PC-9 (cell line): ENCODE measurements around the gene RYR3. TPM values are rescaled to one million over a fixed set of nuclear protein-coding genes. Genes with fewer than 3 reads are reported as not detected.
"Not testable (repeated sequence)": the region's sequence is repeated elsewhere in the genome, so short reads cannot be mapped to it uniquely, and the experiment has no call there.

ENCODE experiments used
- BruUV-seq: library from RNA; stranded (reverse); fragments of 400-500 nt; replicated peaks from 2 replicates; lab custom pipeline; 2021; lab: Mats Ljungman, UMichigan
- CTCF ChIA-PET: fragments of 300-600 bp; sonication (Branson Sonifier 250); formaldehyde crosslinking; loops from one replicate; lab custom pipeline; 2022; ENCODE audit warnings: antibody characterized with exemption; lab: Charles Lee
- POLR2A ChIA-PET: fragments of 300-600 bp; sonication (Branson Sonifier 250); formaldehyde crosslinking; loops from one replicate; lab custom pipeline; 2022; ENCODE audit warnings: antibody characterized with exemption; ENCODE audit not compliant: unreplicated experiment; lab: Charles Lee
- DNase-seq, 2 experiments: peaks; one replicate each; pipeline versions ENCODE4 v3.0.0 to v3.0.0-alpha.2; 2015 to 2022; ENCODE audit warnings: mixed read lengths in 1 of 2
- H2AFZ ChIP-seq: fragments of 200-600 bp; sonication (generic); 2 replicates; pipeline ENCODE4 v1.8.1; 2017; ENCODE audit warnings: antibody characterized with exemption
- H3F3A ChIP-seq: fragments of 200-600 bp; sonication (generic); 2 replicates; pipeline ENCODE4 v1.8.1; 2017; ENCODE audit warnings: antibody characterized with exemption, mild to moderate bottlenecking, low read depth; ENCODE audit not compliant: insufficient read depth
- H3K27ac ChIP-seq: fragments of 200-600 bp; sonication (generic); 2 replicates; pipeline ENCODE4 v1.6.1; 2016; ENCODE audit warnings: mixed run types
- H3K27me3 ChIP-seq: fragments of 200-600 bp; sonication (generic); 2 replicates; pipeline ENCODE4 v1.6.1; 2016; ENCODE audit warnings: low read depth, mixed run types; ENCODE audit not compliant: insufficient read depth
- H3K36me3 ChIP-seq: fragments of 200-600 bp; sonication (generic); 2 replicates; pipeline ENCODE4 v1.6.1; 2016; ENCODE audit warnings: low read depth, mixed run types
- H3K4me1 ChIP-seq: fragments of 200-600 bp; sonication (generic); replicated peaks from 2 replicates; pipeline ENCODE4 v1.6.1; 2016; ENCODE audit warnings: mixed run types; ENCODE audit not compliant: insufficient read depth
- H3K4me2 ChIP-seq: fragments of 200-600 bp; sonication (generic); 2 replicates; pipeline ENCODE4 v1.6.1; 2017; ENCODE audit warnings: mixed run types
- H3K4me3 ChIP-seq: fragments of 200-600 bp; sonication (generic); 2 replicates; pipeline ENCODE4 v1.6.1; 2016; ENCODE audit warnings: mixed run types
- H3K79me2 ChIP-seq: fragments of 200-600 bp; sonication (generic); 2 replicates; pipeline ENCODE4 v1.6.1; 2017; ENCODE audit warnings: low read depth, mixed run types
- H3K9me2 ChIP-seq: fragments of 200-600 bp; sonication (generic); 2 replicates; pipeline ENCODE4 v1.8.1; 2017; ENCODE audit warnings: mild to moderate bottlenecking; ENCODE audit not compliant: insufficient read depth
- H3K9me3 ChIP-seq: fragments of 200-600 bp; sonication (generic); 2 replicates; pipeline ENCODE4 v1.8.1; 2016; ENCODE audit warnings: low read depth; ENCODE audit not compliant: insufficient read depth
- H4K20me1 ChIP-seq: fragments of 200-600 bp; sonication (generic); 2 replicates; pipeline ENCODE4 v1.8.1; 2017; ENCODE audit not compliant: insufficient read depth
- CTCF ChIP-seq: fragments of 200-600 bp; sonication (generic); conservative IDR thresholded peaks from 2 replicates; pipeline ENCODE4 v1.6.1; 2017; ENCODE audit warnings: mixed run types, antibody characterized with exemption, mild to moderate bottlenecking, moderate library complexity
- EZH2 ChIP-seq: fragments of 200-600 bp; sonication (generic); IDR thresholded peaks from 2 replicates; pipeline ENCODE4 v1.8.0; 2017; ENCODE audit warnings: antibody characterized with exemption, low read depth
- intact Hi-C: fragments of 100-400 bp; cut with micrococcal nuclease; formaldehyde crosslinking; loops from one replicate; pipeline ENCODE4 v1.10.0; 2022; ENCODE audit not compliant: unreplicated experiment
- total RNA-seq: library from RNA; stranded (reverse); gene quantifications from 2 replicates; pipeline ENCODE4 v1.2.3, GENCODE V29; 2021

The RYR3 gene
- total RNA-seq, 1 experiment from 2014 or later, result 0.15 TPM

GRCh38 chr15:33569036-33569435 is 258.3 kb downstream of the RYR3 start:
- no peaks in the 10 kb centered on the region for H3F3A ChIP-seq
- CTCF ChIA-PET, result no interaction called here
- H3K9me2 ChIP-seq, result no peaks in the 10 kb centered on the region
- H3K4me1 ChIP-seq, result no peaks in the 10 kb centered on the region
- intact Hi-C loops, result no loop called here
- H3K4me3 ChIP-seq, result no peak overlapping the region
- H3K79me2 ChIP-seq, result no peaks in the 10 kb centered on the region
- no peaks in the 10 kb centered on the region for H3K36me3 ChIP-seq
- H3K9me3 ChIP-seq, result no peaks in the 10 kb centered on the region
- no peaks in the 10 kb centered on the region for H3K27me3 ChIP-seq
- TF ChIP-seq CTCF, result no peak
- POLR2A ChIA-PET, result no interaction called here
- H2AFZ ChIP-seq, result no peak overlapping the region
- H3K27ac ChIP-seq, result no peak overlapping the region
- H4K20me1 ChIP-seq, result no peaks in the 10 kb centered on the region
- no TSS peak for BruUV-seq
- H3K4me2 ChIP-seq, result no peak overlapping the region
- no peak for DNase-seq

- H3K27ac ChIP-seq, H4K20me1 ChIP-seq, H3F3A ChIP-seq, H3K4me2 ChIP-seq, intact Hi-C loops, H3K4me1 ChIP-seq, H3K36me3 ChIP-seq, H2AFZ ChIP-seq, BruUV-seq, H3K4me3 ChIP-seq, H3K9me3 ChIP-seq, POLR2A ChIA-PET, DNase-seq, H3K9me2 ChIP-seq, H3K27me3 ChIP-seq, H3K79me2 ChIP-seq: not testable (repeated sequence)
- CTCF ChIA-PET, result interaction anchor here (0.6 kb wide), 1 partner anchor 362 kb away, joined by 4 read pairs; no protein-coding TSS in a partner anchor
These were observed 267.1 kb downstream of the RYR3 start for GRCh38 chr15:33577911-33578310.

- H3K36me3 ChIP-seq, result no peaks in the 10 kb centered on the region
- TF ChIP-seq EZH2 (no peak), CTCF (no peak)
- H3K9me3 ChIP-seq, result no peaks in the 10 kb centered on the region
- H3K9me2 ChIP-seq, result no peaks in the 10 kb centered on the region
- ChIA-PET CTCF (interaction anchor here (0.6 kb wide), 1 partner anchor 916 kb away, joined by 8 read pairs; no protein-coding TSS in a partner anchor), POLR2A (no interaction called here)
- intact Hi-C loops, result no loop called here
- no peaks in the 10 kb centered on the region for H3K4me1 ChIP-seq
- no peaks in the 10 kb centered on the region for H4K20me1 ChIP-seq
- no peaks in the 10 kb centered on the region for H3K27me3 ChIP-seq
- H2AFZ ChIP-seq, result no peak overlapping the region
- no peak overlapping the region for H3K27ac ChIP-seq
- no peak for DNase-seq
- BruUV-seq, result no TSS peak
- H3K4me2 ChIP-seq, result no peak overlapping the region
- H3K4me3 ChIP-seq, result no peak overlapping the region
- no peaks in the 10 kb centered on the region for H3F3A ChIP-seq
- no peaks in the 10 kb centered on the region for H3K79me2 ChIP-seq
These were observed 269.8 kb downstream of the RYR3 start for GRCh38 chr15:33580526-33580925.

- H3K9me3 ChIP-seq, result no peaks in the 10 kb centered on the region
- H3K4me2 ChIP-seq, result no peak overlapping the region
- CTCF ChIA-PET, result interaction anchor here (0.6 kb wide), 1 partner anchor 917 kb away, joined by 8 read pairs; no protein-coding TSS in a partner anchor
- POLR2A ChIA-PET, result no interaction called here
- H3K79me2 ChIP-seq, result no peaks in the 10 kb centered on the region
- H3K4me3 ChIP-seq, result no peak overlapping the region
- no peak overlapping the region for H2AFZ ChIP-seq
- H3K9me2 ChIP-seq, result no peaks in the 10 kb centered on the region
- no peak for TF ChIP-seq CTCF
- no peaks in the 10 kb centered on the region for H3K4me1 ChIP-seq
- H3K36me3 ChIP-seq, result no peaks in the 10 kb centered on the region
- DNase-seq, result peak; percentile 3 to 36
- no peaks in the 10 kb centered on the region for H4K20me1 ChIP-seq
- BruUV-seq, result no TSS peak
- intact Hi-C loops, result no loop called here
- H3F3A ChIP-seq, result no peaks in the 10 kb centered on the region
- no peak overlapping the region for H3K27ac ChIP-seq
- H3K27me3 ChIP-seq, result no peaks in the 10 kb centered on the region
These were observed 270.3 kb downstream of the RYR3 start for GRCh38 chr15:33581032-33581431.
